Uterus (tissue), 2 donors: ENCODE results near the gene ZSWIM5.

Source experiments
- CTCF ChIP-seq, 4 experiments: fragments of 200-600 bp in 2 of 4; fragments of 450-650 bp in 2 of 4; sonication (generic) in 2 of 4; IDR thresholded peaks; one replicate each; pipeline ENCODE4 v1.5.1; 2016 to 2019; ENCODE audit warnings: antibody characterized with exemption in 4 of 4, mild to moderate bottlenecking in 2 of 4, moderate library complexity in 1 of 4
- POLR2A ChIP-seq, 2 donors: fragments of 450-650 bp; IDR thresholded peaks; one replicate each; pipeline ENCODE4 v1.6.1; 2016; ENCODE audit warnings: antibody characterized with exemption in 2 of 2, mild to moderate bottlenecking in 1 of 2, moderate library complexity in 1 of 2

- TF ChIP-seq CTCF (IDR thresholded peaks at IDR 0.05) (no peak), POLR2A (IDR thresholded peaks at IDR 0.05) (no peak)
Observed at GRCh38 chr1:45009296-45009865, 197.0 kb downstream of the ZSWIM5 start.
